ENCODE results near the gene KCNH6. TPM values are rescaled to one million over a fixed set of nuclear protein-coding genes. Genes with fewer than 3 reads are reported as not detected.

Gene KCNH6
- total RNA-seq, 1 donor from 2014 or later = not detected

DNA sequence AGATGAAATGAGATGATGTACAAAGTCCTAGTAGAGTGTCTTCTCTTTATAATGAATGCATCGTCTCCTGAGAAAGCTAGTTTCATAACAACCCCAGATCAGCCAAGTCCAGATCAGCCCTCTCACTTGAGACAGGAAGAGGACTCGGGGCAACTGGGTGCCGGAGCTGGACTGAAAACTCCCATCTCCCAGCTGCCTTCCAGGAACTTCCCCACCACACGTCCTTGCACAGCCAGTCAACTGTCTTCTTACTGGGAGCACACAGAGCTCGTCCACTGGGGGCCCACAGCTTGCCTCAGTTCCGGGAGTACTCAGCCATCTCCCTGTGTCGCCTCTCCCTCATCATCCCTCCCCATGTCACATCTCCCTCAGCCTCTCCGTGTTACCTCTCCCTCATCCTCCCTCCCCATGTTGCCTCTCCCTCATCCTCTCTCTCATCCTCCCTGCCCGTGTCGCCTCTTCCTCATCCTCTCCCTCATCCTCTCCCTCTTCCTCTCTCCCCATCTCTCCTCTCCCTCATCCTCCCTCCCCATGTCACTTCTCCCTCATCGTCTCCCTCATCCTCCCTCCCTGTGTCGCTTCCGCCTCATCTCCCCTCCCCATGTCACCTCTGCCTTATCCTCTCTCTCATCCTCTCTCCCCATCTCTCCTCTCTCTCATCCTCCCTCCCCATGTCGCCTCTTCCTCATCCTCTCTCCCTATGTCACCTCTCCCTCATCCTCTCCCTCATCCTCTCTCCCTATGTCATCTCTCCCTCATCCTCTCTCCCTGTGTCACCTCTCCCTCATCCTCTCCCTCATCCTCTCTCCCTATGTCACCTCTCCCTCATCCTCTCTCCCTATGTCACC is 22.4 kb upstream of the KCNH6 start:
- no peak for ATAC-seq
- intact Hi-C loops (cut with DNase I) = no loop called here
- DNase-seq (ENCODE audit: low spot score) = no peak

DNA sequence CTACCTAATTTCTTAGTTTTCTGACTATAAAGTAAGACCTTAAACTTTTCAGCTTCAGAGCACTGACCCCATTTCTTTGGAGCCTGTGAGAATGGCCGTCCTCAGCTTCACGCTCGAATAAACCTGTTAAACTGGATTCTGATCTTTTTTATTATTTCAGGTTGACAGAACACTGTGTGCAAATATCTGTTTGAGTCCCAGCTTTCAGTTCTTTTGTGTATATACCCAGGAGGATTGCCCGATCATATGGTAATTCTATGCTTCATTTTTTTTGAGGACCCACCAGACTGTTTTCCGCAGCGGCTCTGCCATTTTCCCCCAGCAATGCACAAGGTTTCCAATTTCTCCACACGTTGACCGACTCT is 19.8 kb upstream of the KCNH6 start:
- ATAC-seq (no peak), DNase-seq (ENCODE audit: low spot score) (no peak)
- intact Hi-C loops (cut with DNase I) = no loop called here

DNA sequence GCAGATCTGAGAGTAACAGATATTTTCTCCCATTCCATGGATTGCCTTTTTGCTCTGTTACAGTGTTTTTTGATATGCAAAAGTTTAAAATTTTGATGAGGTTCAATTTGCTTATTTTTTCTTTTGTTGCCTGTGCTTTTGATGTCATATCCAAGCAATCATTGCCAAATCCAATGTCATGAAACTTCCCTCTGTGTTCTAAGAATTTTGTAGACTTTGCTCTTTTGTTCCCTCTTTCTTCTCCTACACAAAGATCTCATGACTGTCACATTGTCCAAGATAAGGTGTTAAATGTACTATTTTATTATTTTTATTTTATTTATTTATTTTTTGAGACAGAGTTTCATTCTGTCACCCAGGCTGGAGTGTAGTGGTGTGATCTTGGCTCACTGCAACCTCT is 18.9 kb upstream of the KCNH6 start:
- DNase-seq (ENCODE audit: low spot score) = no peak
- intact Hi-C loops (cut with DNase I) = no loop called here
- ATAC-seq = no peak

DNA sequence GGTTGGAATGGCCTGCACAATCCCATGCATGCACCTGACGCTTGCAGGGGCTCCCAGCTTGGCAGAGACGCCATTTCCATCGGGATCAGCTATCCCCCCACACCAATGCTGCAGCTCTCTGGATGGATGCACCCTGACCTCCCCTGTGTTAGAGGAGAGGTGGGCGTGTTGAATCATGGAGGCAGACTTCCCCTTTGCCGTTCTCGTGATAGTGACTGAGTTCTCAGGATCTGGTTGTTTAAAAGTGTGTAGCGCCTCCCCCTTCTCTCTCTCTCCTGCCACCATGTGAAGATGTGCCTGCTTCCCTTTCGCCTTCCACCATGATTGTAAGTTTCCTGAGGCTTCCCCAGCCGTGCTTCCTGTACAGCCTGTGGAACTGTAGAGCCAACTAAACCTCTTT is 17.8 kb upstream of the KCNH6 start:
- no peak for ATAC-seq
- intact Hi-C loops (cut with DNase I) = no loop called here
- DNase-seq (ENCODE audit: low spot score) = no peak

DNA sequence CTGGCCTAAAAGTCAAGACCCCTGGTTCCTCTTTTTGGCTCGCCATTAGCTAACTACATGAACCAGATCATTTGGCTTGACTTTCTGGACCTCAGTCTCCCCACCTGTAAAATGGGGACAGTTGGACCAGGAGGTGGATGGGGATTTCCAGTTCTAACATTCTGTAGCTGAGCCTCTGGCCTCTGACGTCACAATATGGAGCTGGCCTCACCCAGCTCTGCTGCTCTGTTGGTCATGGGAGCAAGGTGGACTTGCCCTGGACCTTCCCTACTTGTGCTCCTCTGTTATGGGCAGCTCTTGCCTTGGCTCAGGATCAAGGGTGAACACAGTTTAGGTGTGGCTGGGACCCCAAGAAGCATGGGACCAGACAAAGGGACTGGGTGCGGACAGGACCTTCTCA is 16.5 kb upstream of the KCNH6 start:
- ATAC-seq (no peak), DNase-seq (ENCODE audit: low spot score) (no peak)
- intact Hi-C loops (cut with DNase I) = no loop called here

DNA sequence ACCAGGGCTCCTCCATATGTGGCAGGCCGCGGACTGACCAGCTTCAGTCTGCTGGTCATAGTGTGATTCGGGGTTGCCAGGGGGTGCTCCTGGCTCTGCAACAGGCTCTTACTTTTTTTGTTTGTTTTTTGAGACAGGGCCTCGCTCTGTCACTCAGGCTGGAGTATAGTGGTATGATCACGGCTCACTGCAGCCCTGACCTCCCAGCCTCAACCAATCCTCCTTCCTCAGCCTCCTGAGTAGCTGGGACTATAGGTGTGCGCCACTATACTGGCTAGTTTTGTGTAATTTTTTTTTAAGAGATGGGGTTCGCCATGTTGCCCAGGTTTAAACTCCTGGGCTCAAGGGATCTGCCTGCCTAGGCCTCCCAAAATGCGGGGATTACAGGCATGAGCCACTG is 11.8 kb upstream of the KCNH6 start:
- no peak for ATAC-seq
- no peak for DNase-seq (ENCODE audit: low spot score)
- intact Hi-C loops (cut with DNase I) = no loop called here

DNA sequence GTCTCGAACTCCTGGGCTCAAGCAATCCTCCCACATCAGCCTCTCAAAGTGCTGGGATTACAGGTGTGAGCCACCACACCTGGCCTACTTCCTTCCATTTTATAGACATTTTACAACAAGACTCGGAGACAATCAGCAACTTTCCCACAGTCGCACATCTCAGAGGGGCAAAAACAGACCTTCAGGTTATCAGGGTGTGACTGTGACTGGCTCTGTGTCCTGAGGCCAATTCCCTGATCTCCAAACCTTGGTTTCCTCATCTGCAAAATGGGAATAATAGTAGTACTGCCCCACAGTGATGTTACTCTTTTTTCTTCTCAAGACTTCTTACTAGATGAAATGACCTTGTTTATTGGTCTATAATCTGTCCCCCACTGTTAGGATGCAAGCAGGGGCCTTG is 10.8 kb upstream of the KCNH6 start:
- no peak for DNase-seq (ENCODE audit: low spot score)
- intact Hi-C loops (cut with DNase I) = no loop called here
- ATAC-seq = no peak

DNA sequence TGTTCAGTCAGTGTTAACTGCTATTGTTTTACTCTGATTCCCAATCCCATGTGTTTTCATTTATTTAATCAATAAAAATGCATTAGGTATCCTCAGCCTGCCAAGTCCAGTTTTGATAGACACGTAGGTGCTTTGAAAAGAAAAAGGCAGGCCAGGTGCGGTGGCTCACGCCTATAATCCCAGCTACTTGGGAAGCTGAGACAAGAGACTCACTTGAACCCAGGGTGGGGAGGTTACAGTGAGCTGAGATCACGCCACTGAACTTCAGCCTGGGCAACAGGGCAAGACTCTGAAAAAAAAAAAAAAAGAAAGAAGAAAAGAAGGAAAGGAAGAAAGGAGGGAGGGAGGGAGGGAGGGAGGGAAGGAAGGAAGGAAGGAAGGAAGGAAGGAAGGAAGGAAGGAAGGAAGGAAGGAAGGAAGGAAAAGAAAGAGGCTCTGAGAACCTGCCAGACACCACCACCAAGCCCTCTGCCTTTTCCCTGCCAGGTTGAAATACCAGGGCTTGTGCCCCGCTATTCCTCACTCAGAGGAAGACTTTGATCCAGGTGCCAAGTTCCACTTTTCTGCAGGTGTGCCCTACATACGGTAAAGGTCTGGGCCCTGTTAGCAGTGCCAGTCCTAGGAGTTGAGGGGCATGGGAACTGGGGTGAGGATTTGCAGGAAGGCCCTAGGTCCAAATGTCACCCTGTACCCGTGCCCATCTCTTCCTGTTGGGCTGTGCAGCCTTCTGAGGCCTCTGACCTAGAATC is 10.1 kb upstream of the KCNH6 start:
- ATAC-seq (no peak), DNase-seq (ENCODE audit: low spot score) (no peak)
- intact Hi-C loops (cut with DNase I) = no loop called here

DNA sequence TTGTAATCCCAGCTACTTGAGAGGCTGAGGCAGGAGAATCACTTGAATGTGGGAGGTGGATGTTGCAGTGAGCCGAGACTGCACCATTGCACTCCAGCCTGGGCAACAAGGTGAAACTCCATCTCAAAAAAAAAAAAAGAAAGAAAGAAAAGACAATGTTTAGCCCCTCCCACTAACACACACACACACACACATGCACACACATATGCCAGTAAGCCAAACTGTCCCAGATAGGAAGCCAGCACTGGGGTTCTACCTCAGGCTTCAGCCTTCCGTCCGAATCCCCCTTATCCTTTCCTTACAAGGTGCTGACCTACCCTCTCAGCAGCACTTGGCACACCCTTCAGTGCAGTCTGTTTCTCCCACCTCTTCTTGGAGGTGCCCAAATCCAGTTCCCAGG is 8.7 kb upstream of the KCNH6 start:
- no peak for ATAC-seq
- intact Hi-C loops (cut with DNase I) = no loop called here
- DNase-seq (ENCODE audit: low spot score) = no peak

DNA sequence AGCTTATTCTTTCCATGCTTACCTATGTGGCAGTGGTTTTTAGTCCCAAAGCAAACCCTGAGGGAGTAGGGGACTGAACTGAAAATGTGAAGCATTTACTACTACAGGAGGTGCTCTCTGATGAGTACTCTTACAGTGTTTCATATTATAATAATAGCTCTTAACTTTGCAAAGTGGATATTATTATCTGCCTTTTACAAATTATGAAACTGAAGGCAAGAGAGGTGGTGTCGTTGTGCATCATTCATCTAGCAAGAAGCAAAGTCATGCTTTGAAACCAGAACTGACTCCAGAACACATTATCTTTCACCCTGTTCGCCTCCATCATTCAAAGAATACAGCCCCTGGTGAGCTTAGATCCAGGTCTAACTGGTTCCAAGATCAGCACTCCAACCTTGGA is 8.2 kb upstream of the KCNH6 start:
- ATAC-seq (no peak), DNase-seq (ENCODE audit: low spot score) (no peak)
- intact Hi-C loops (cut with DNase I) = no loop called here

DNA sequence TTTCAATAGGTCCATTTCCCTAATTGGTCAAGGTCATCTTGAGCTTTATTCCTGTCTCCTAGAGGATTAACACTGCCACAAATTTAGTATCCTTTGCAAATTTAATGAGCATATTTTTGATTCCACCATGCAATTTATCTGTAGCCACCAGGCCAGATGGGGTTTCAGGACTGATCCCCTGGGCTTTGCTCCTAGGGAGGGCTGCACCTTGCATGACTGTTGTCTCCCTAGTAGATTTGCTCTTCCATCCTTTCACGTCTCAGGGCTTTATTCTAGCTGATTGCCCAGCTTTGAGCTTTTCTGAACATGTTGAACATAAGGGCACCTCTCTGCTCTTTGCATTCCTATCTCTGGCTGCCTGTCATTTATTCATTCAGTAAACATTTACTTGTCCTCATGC is 7.7 kb upstream of the KCNH6 start:
- no peak for DNase-seq (ENCODE audit: low spot score)
- no peak for ATAC-seq
- intact Hi-C loops (cut with DNase I) = no loop called here

DNA sequence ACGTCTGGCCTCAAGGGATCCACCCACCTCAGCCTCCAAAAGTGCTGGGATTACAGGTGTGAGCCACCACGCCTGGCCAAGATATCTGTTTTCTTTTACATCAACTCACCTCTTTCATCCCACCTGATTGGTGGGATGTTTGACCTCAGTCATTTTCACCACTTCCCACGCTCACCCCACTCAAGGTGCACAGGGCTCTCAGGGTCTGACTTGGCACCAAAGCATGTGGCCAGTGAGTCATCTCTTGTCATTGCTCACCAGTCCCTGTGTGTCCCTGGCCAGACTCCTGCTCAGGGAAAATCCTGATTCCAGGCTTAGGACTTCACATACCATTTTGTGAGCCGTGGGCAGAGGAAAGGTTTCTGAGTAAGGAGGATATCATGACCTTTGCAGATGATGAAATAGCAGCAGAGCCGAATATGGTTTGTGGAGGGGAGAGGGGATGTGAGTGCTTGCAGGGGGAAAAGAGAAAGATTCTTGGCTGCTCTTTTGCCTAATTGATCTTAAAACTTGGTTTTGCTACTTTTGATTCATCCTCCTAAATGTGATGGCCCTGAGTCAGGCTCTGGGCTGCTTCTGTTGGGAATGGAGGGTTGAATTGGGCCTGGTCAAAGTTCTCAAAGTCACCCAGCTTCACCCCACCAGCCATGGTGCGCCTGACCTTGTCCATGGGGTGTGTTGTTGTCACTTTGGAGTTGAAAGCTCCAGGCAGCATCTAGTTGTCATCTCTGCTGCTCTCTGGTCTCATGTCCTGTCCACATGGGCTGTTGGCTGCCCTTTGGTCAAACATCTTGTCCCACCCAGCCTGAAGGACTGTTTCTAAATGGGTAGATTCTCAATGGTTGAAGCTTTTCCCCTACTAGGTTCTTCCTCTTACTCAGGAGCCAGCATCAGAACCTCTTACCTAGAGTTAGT is 6.0 kb upstream of the KCNH6 start:
- intact Hi-C loops (cut with DNase I) = no loop called here
- DNase-seq (ENCODE audit: low spot score) (no peak), ATAC-seq (no peak)

DNA sequence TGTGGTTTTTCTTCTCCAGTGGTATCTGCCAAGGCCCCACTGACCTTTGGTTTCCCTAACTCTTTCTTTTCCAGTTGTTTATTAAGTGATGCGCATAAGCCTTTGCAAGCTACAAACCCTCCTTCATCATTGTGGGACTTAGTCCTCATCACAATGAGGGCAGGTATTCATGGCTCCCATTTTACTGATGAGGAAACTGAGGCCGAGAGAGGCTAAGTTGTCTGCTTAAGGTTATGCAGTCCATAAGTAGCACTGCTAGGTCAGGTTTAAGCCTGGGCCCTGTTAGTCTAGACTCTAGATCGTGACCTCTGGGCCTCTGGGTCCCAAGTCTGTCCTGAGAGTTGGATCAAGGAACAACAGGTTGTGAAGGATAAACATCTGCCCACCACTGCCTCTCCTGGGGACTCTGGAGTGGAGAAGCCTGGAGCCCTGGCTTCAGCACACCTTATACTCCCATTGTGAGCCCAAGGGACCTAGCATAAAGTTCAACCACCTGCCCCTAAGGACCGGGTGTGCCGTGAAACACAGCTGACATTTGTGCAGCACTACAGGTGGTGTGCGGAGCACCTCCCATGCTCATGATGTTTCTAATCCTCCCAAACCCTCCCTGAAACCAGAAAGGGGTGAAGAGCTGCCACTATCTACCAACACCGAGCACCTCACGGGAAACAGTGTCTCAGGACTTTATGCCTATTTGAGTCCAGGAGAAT is 5.2 kb upstream of the KCNH6 start:
- ATAC-seq (no peak), DNase-seq (ENCODE audit: low spot score) (no peak)
- intact Hi-C loops (cut with DNase I) = no loop called here

DNA sequence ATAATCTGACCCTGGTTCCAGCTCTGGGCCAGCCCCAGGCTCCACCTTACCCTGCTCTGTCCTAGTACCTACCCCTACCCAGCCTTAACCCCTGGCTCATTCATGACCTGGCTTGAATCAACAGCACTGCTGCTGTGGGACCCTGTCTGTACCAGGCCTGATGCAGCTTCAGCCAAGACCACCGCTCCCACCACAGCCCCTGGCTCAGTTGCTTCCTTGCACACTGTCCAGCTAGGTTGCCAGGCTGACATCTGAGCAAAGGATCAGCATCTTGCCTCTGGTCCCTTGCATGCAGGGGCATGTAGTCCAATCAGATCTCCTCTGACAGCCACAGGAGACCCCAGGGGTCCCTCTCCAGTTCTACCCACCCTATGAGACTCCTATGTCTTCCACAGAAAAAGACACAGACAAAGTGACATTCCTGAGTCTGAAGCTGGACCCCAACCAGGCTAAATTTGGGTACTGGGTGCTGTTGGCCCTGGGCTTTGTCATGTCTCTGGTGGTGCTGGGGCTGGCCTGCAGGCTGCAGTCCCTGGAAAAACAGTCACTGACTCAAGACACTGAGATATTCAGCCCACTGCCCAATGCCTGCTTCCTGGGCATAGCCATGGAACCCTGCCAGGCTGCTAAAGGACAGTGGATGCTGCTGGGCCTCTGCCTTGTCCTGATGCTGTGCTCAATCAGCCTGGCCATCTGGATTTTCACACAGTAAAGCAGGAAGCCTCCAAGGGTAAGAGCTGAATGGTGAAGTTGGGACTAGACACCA is 3.9 kb upstream of the KCNH6 start:
- intact Hi-C loops (cut with DNase I) = no loop called here
- DNase-seq (ENCODE audit: low spot score) = no peak
- ATAC-seq = no peak

DNA sequence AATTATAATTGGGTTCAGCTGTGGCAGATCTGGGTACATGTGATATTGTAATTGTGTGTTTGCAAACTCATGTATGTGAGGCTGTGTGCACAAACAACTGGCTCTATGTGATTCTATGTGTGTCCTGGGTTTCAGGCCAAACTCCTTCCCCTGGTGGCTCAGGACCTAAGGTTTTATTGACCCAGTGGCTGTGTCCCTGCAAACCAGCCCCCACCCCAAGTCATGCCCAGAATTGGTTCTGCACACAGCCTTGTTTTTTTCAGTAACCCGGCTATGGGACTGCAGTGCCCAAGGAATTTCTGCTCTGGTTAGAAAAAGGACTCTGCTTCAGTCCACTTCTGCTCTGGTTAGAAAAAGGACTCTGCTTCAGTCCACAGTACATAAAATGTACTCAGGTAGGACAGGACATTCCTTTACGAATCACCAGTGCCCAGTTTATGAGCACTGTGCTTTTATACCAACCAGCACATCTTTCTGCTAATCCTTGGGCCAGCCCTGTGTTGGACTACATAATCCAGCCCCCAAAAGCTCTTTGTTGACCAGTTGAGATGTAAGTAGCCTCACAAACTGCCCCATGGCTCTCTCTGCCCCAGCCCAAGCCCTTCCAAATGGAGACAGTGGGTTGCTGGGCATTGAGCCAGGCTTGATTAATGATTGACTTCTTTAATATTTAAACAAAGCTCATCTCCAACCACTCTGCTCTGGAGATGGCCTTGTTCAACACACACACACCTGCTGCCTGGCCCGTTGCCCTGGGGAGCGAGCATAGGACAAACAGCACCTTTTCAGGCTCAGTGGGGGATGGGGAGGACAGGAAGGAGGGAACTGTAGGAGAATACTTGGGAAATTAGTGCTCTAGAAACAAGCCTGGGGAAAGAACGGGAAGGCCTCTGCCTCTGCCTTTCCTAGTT is 2.9 kb upstream of the KCNH6 start:
- DNase-seq (ENCODE audit: low spot score) (no peak), ATAC-seq (no peak)
- intact Hi-C loops (cut with DNase I) = no loop called here

DNA sequence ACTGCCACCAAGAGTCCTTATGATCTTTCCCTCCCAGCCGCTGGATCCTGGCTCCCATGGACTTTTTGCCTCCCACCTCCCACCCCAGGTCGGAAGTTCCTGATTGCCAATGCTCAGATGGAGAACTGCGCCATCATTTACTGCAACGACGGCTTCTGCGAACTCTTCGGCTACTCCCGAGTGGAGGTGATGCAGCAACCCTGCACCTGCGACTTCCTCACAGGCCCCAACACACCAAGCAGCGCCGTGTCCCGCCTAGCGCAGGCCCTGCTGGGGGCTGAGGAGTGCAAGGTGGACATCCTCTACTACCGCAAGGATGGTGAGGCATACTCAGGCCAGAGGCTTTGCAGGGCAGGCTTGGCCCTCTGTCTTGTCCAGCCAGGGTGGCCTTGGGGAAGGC is 893 bp downstream of the KCNH6 start:
- ATAC-seq (no peak), DNase-seq (ENCODE audit: low spot score) (no peak)
- intact Hi-C loops (cut with DNase I) = no loop called here

DNA sequence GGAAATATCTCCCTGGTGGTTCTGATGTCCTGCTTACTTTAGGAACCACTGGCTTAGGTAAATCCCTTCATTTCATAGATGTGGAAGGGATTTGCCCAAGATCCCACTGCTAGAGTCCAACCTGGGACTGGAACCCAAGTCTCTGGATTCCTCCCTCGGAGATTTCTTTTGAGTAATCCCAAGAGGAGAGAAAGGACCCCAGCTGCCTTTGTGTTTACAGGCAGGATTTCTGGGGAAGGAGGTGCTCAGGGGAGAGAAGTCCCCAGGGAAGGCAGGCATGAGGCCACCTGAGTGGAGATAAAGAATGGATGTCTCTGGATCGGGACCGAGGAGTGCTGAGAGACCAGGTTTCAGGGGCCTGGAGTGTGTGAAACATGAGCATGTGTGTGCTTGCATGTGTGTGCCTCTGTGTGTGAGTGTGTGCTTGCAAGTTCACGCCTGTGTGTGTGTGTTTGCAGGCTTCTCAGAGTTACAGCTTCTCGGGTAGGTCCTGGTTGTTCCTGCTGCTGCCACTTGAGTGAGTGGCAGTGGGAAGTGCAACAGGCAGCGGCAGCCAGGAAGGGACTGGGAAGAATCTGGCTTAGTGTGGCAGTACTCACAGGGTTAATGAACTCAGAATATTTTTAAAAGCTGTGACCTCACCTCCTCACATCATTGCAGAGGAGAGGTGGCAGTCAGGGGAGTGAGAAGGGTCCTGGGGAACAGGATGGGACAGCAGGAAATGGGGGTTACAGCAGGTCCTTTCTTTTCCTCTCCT is 2.2 kb downstream of the KCNH6 start:
- intact Hi-C loops (cut with DNase I) = no loop called here
- no peak for DNase-seq (ENCODE audit: low spot score)

More for the DNA sequence above, 2.2 kb downstream of the KCNH6 start:
- no peak for ATAC-seq

Measured in sciatic nerve (tissue), 2 donors.